Inflammatory macrophage (primary cell): ENCODE data around the gene CLDN25.

Experiments
- DNase-seq, 2 donors: peaks; one replicate each; pipeline ENCODE4 v3.0.0-alpha.2; 2020 to 2022

Gene CLDN25

GRCh38 chr11:113814181-113814580 lies 34.6 kb downstream of the CLDN25 start:
- DNase-seq: no peak

GRCh38 chr11:113817162-113817561 lies 37.6 kb downstream of the CLDN25 start:
- no peak for DNase-seq

- DNase-seq: no peak
Observed at GRCh38 chr11:113817626-113818025, 38.0 kb downstream of the CLDN25 start.

- no peak for DNase-seq
Observed at GRCh38 chr11:113818426-113818825, 38.8 kb downstream of the CLDN25 start.

- no peak for DNase-seq
Observed at GRCh38 chr11:113827477-113827876, 47.9 kb downstream of the CLDN25 start.

GRCh38 chr11:113828191-113828590 lies 48.6 kb downstream of the CLDN25 start:
- no peak for DNase-seq

GRCh38 chr11:113829751-113830150 lies 50.2 kb downstream of the CLDN25 start:
- DNase-seq: no peak
